Panc1 (cell line): ENCODE results near the gene KCNV2. TPM values are rescaled to one million over a fixed set of nuclear protein-coding genes. Genes with fewer than 3 reads are reported as not detected.

Source experiments
- ATAC-seq: fragments of 200-7000 bp; cut with Tn5 transposase; 2 replicates; pipeline ENCODE4 v1.9.1; 2020; ENCODE audit warnings: mild to moderate bottlenecking, moderate library complexity
- BruUV-seq: library from RNA; stranded (reverse); fragments of 400-500 nt; replicated peaks from 2 replicates; lab custom pipeline; 2021; lab: Mats Ljungman, UMichigan
- CTCF ChIA-PET: fragments of 300-600 bp; sonication (Branson Sonifier 250); formaldehyde crosslinking; loops from one replicate; lab custom pipeline; 2022; ENCODE audit warnings: antibody characterized with exemption; lab: Charles Lee
- POLR2A ChIA-PET: fragments of 300-600 bp; sonication (Branson Sonifier 250); formaldehyde crosslinking; loops from one replicate; lab custom pipeline; 2022; ENCODE audit warnings: antibody characterized with exemption; lab: Charles Lee
- DNase-seq: peaks from one replicate; pipeline ENCODE4 v3.0.0-alpha.2; 2010; ENCODE audit warnings: low read depth, low spot score
- H3K27ac ChIP-seq: 2 replicates; pipeline ENCODE4 v1.5.1; 2011; ENCODE audit warnings: mild to moderate bottlenecking, low read length, inconsistent platforms
- H3K27me3 ChIP-seq: fragments of 200-500 bp; sonication (Bioruptor generic); 2 replicates; pipeline ENCODE4 v1.6.0; 2014; ENCODE audit warnings: low read length, inconsistent platforms; ENCODE audit not compliant: control insufficient read depth, insufficient read depth
- H3K36me3 ChIP-seq: fragments of 200-500 bp; sonication (Bioruptor generic); 2 replicates; pipeline ENCODE4 v1.5.1; 2014; ENCODE audit warnings: inconsistent platforms, mild to moderate bottlenecking, low read length, moderate library complexity; ENCODE audit not compliant: control insufficient read depth, insufficient read depth
- H3K4me1 ChIP-seq: 2 replicates; pipeline ENCODE4 v1.5.1; 2011; ENCODE audit warnings: inconsistent platforms, mild to moderate bottlenecking, low read length, moderate library complexity; ENCODE audit not compliant: control insufficient read depth, insufficient read depth
- H3K4me3 ChIP-seq, 2 experiments: 2 replicates each; pipeline ENCODE4 v1.5.1; 2011 to 2012; ENCODE audit warnings: low read depth in 2 of 2, low read length in 2 of 2, mild to moderate bottlenecking in 2 of 2, inconsistent platforms in 1 of 2, moderate library complexity in 1 of 2
- H3K9me3 ChIP-seq: fragments of 200-500 bp; sonication (Bioruptor generic); 2 replicates; pipeline ENCODE4 v1.5.1; 2014; ENCODE audit warnings: low read depth, mild to moderate bottlenecking, inconsistent platforms, low read length, moderate library complexity; ENCODE audit not compliant: control insufficient read depth, insufficient read depth
- CTCF ChIP-seq: fragments of 450-650 bp; IDR thresholded peaks from 2 replicates; pipeline ENCODE4 v1.5.1; 2017; ENCODE audit warnings: mild to moderate bottlenecking
- POLR2AphosphoS5 ChIP-seq: IDR thresholded peaks from 2 replicates; pipeline ENCODE4 v1.6.1; 2012; ENCODE audit warnings: mild to moderate bottlenecking, low read depth, low read length, moderate library complexity
- SIN3A ChIP-seq: IDR thresholded peaks from 2 replicates; pipeline ENCODE4 v1.6.1; 2012; ENCODE audit warnings: low read depth, mild to moderate bottlenecking, low read length, moderate library complexity, borderline replicate concordance; ENCODE audit not compliant: insufficient read depth
- TCF7L2 ChIP-seq: IDR thresholded peaks from 2 replicates; pipeline ENCODE4 v1.6.1; 2011; ENCODE audit warnings: mild to moderate bottlenecking, low read depth, low read length, inconsistent platforms
- in situ Hi-C: cut with HindIII; loops from 2 replicates; pipeline ENCODE4 v1.10.0; 2016; ENCODE audit warnings: low sequenced_read_pairs, low pct_unique_long_range_greater_than_20kb
- intact Hi-C: fragments of 100-400 bp; cut with micrococcal nuclease; formaldehyde crosslinking; loops from one replicate; pipeline ENCODE4 v1.10.0; 2022; ENCODE audit not compliant: unreplicated experiment
- total RNA-seq: library from RNA; stranded (reverse); gene quantifications from one replicate; pipeline ENCODE4 v1.2.1, GENCODE V29; 2021; ENCODE audit not compliant: unreplicated experiment
- TF ChIP-seq, protein P1 (sequence below), 2 experiments: IDR thresholded peaks; 2 replicates each; pipeline ENCODE4 v1.6.1; 2011 to 2012; ENCODE audit warnings: low read depth in 2 of 2, control low read depth in 1 of 2, low read length in 1 of 2, mild to moderate bottlenecking in 1 of 2, moderate library complexity in 1 of 2; ENCODE audit not compliant: insufficient read depth in 1 of 2

Gene KCNV2
- total RNA-seq, 1 experiment from 2014 or later, result not detected

DNA sequence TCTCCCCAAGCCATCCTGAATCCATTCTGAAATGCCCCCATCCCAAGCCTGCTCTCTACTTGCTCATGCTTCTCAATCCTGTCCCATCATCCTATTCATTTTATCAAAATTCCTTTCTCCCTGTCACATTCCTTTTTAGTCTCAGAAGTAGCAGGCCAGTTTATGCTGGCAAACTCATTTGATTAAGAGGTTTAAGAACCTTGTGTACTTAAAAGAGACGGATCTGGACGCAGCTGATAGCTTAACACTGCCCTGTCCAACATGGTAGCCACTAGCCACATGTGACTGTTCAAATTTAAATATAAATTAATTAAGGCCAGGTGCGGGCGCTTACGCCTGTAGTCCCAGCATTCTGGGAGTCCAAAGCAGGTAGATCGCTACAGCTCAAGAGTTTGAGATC is 5.6 kb upstream of the KCNV2 start:
- Histone ChIP-seq H3K36me3 (no peaks in the 10 kb centered on the region), H3K4me3 (no peak overlapping the region), H3K9me3 (no peaks in the 10 kb centered on the region), H3K27me3 (no peaks in the 10 kb centered on the region), H3K27ac (no peak overlapping the region), H3K4me1 (no peaks in the 10 kb centered on the region)
- in situ Hi-C loops, result no loop called here
- no TSS peak for BruUV-seq
- TF ChIP-seq, protein P1, sequence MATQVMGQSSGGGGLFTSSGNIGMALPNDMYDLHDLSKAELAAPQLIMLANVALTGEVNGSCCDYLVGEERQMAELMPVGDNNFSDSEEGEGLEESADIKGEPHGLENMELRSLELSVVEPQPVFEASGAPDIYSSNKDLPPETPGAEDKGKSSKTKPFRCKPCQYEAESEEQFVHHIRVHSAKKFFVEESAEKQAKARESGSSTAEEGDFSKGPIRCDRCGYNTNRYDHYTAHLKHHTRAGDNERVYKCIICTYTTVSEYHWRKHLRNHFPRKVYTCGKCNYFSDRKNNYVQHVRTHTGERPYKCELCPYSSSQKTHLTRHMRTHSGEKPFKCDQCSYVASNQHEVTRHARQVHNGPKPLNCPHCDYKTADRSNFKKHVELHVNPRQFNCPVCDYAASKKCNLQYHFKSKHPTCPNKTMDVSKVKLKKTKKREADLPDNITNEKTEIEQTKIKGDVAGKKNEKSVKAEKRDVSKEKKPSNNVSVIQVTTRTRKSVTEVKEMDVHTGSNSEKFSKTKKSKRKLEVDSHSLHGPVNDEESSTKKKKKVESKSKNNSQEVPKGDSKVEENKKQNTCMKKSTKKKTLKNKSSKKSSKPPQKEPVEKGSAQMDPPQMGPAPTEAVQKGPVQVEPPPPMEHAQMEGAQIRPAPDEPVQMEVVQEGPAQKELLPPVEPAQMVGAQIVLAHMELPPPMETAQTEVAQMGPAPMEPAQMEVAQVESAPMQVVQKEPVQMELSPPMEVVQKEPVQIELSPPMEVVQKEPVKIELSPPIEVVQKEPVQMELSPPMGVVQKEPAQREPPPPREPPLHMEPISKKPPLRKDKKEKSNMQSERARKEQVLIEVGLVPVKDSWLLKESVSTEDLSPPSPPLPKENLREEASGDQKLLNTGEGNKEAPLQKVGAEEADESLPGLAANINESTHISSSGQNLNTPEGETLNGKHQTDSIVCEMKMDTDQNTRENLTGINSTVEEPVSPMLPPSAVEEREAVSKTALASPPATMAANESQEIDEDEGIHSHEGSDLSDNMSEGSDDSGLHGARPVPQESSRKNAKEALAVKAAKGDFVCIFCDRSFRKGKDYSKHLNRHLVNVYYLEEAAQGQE (IDR thresholded peaks at IDR 0.05; ENCODE audit: insufficient read depth in 1 of 2, low read depth in 2 of 2, low read length in 1 of 2), result no peak
- CTCF ChIA-PET, result no interaction called here
- intact Hi-C loops, result no loop called here
- POLR2A ChIA-PET, result no interaction called here
- no peak for DNase-seq
- ATAC-seq, result no peak

DNA sequence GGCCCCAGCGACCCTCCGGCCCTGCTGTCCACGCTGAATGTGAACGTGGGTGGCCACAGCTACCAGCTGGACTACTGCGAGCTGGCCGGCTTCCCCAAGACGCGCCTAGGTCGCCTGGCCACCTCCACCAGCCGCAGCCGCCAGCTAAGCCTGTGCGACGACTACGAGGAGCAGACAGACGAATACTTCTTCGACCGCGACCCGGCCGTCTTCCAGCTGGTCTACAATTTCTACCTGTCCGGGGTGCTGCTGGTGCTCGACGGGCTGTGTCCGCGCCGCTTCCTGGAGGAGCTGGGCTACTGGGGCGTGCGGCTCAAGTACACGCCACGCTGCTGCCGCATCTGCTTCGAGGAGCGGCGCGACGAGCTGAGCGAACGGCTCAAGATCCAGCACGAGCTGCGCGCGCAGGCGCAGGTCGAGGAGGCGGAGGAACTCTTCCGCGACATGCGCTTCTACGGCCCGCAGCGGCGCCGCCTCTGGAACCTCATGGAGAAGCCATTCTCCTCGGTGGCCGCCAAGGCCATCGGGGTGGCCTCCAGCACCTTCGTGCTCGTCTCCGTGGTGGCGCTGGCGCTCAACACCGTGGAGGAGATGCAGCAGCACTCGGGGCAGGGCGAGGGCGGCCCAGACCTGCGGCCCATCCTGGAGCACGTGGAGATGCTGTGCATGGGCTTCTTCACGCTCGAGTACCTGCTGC is 839 bp downstream of the KCNV2 start:
- ChIA-PET POLR2A (no interaction called here), CTCF (interaction anchor here (0.5 kb wide), 1 partner anchor 571 kb away, joined by 6 read pairs; no protein-coding TSS in a partner anchor)
- Histone ChIP-seq H3K9me3 (no peaks in the 10 kb centered on the region), H3K4me1 (no peaks in the 10 kb centered on the region), H3K27me3 (no peaks in the 10 kb centered on the region), H3K4me3 (no peak overlapping the region), H3K27ac (no peak overlapping the region), H3K36me3 (no peaks in the 10 kb centered on the region)
- no peak for DNase-seq
- BruUV-seq, result no TSS peak
- ATAC-seq, result no peak
- in situ Hi-C loops (no loop called here), intact Hi-C loops (no loop called here)
- no peak for TF ChIP-seq CTCF
- TF ChIP-seq TCF7L2, result no peak

- Histone ChIP-seq H3K4me1 (no peaks in the 10 kb centered on the region), H3K36me3 (no peaks in the 10 kb centered on the region), H3K27me3 (no peaks in the 10 kb centered on the region), H3K9me3 (no peaks in the 10 kb centered on the region), H3K4me3 (no peak overlapping the region), H3K27ac (no peak overlapping the region)
- ATAC-seq, result no peak
- TF ChIP-seq, protein P1 (IDR thresholded peaks at IDR 0.05; ENCODE audit: insufficient read depth in 1 of 2, low read depth in 2 of 2, low read length in 1 of 2), result no peak
- TF ChIP-seq CTCF (no peak), SIN3A (no peak), TCF7L2 (no peak), POLR2AphosphoS5 (no peak)
- ChIA-PET CTCF (no interaction called here), POLR2A (no interaction called here)
- intact Hi-C loops (no loop called here), in situ Hi-C loops (no loop called here)
- BruUV-seq, result no TSS peak
- no peak for DNase-seq
Measured at GRCh38 chr9:2718698-2719033, 1.4 kb downstream of the KCNV2 start.
